ENCODE measurements around the gene ANO10.

DNA sequence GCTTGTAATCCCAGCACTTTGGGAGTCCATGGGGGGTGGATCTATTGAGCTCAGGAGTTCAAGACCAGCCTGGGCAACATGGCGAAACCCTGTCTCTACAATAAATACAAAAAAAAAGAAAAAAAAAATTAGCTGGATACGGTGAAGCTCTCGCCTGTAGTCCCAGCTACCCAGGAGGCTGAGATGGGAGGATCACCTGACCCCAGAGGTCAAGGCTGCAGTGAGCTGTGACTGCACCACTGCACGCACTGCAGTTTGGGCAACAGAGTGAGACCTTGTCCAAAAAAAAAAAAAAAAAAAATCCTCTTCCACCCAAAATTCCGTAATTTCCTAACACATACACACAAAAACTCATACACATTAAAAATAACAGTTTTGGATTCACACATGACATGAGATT lies 2.2 kb downstream of the ANO10 start:
- TF ChIP-seq EZH2 (IDR thresholded peaks at IDR 0.05; ENCODE audit: borderline replicate concordance, low read depth, low read length, severe bottlenecking) (no peak), CTCF (IDR thresholded peaks at IDR 0.05; ENCODE audit: borderline replicate concordance, extremely low read depth, low read length, poor library complexity, severe bottlenecking) (no peak)

Data from DND-41 (cell line).